ENCODE data around the gene CBARP.
A peak's percentile ranks its signal among the peaks of the same experiment; 100 is the strongest.

Gene CBARP

DNA sequence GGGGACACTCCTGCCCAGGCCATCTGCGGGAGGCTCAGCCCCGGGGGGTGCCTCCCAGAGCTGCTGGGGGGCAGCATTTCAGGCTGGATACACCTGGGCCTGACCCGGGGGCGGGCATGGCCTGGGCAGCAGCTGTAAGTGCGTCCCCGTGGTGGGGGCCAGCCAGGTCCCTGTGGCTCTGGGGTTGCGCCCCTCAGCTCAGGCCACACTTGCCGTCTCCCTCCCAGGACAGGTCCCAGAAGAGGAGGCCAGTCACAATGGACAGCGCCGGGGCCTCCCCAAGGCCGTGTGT lies 11.6 kb downstream of the CBARP start:
- Histone ChIP-seq H3K9ac (ENCODE audit: low read length in 2 of 2) (no peak overlapping the region), H3K27me3 (ENCODE audit: control insufficient read depth in 1 of 2, insufficient read depth in 2 of 2, low read length in 2 of 2) (no peaks in the 10 kb centered on the region), H3K27ac (ENCODE audit: low read length) (no peak overlapping the region), H3K9me3 (ENCODE audit: control insufficient read depth in 2 of 2, low read length in 2 of 2) (no peaks in the 10 kb centered on the region), H3K4me3 (ENCODE audit: low read length in 2 of 2) (no peak overlapping the region), H3K4me1 (ENCODE audit: control insufficient read depth, insufficient read depth, low read length) (peaks cover 12% of the 10 kb centered on the region), H3K36me3 (ENCODE audit: control insufficient read depth in 2 of 2, insufficient read depth in 2 of 2, low read length in 2 of 2) (peaks cover 11 to 12% of the 10 kb centered on the region in 2 donors)

DNA sequence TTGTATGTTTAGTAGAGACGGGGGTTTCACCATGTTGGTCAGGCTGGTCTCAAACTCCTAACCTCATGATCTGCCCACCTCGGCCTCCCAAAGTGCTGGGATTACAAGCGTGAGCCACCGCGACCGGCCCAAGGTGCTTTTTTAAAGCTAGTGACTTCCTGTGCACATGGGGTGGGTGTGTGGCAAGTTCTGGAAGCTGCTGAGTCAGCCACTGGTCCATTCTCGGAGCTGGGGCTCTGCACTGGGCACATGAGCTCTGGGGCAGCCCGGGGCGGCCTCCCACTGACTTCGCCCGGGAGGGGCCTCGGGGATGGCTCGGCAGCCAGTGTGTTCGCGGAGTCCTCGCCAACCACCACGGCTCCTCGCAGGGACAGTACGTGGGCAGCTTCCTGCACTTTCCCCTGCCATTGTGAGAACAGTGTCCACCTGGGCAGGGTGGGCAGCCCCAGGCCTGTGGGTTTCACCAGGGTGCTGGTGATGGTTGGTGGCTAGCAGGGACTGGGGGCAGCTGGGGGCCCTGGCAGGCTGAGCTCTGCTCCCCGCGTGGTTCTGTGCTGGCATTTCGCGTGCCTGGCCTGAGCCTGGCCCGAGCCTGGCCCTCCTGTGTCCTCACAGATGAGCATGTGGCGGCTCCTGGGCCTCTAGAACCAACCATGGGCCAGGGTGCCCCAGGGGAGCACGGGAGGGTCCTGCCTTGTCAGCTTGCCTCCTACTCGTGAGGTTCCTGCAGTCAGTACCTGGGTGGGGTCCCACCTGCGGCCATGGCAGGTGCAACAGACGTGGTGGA lies 12.2 kb downstream of the CBARP start:
- Histone ChIP-seq H3K27ac (ENCODE audit: low read length) (no peak overlapping the region), H3K4me1 (ENCODE audit: control insufficient read depth, insufficient read depth, low read length) (peaks cover 13% of the 10 kb centered on the region), H3K9ac (ENCODE audit: low read length in 2 of 2) (no peak overlapping the region), H3K4me3 (ENCODE audit: low read length in 2 of 2) (no peak overlapping the region), H3K9me3 (ENCODE audit: control insufficient read depth in 2 of 2, low read length in 2 of 2) (no peaks in the 10 kb centered on the region), H3K27me3 (ENCODE audit: control insufficient read depth in 1 of 2, insufficient read depth in 2 of 2, low read length in 2 of 2) (no peaks in the 10 kb centered on the region), H3K36me3 (ENCODE audit: control insufficient read depth in 2 of 2, insufficient read depth in 2 of 2, low read length in 2 of 2) (peaks cover 16% of the 10 kb centered on the region in 2 donors)

- no peak overlapping the region for H3K9ac ChIP-seq (ENCODE audit: low read length in 2 of 2)
- H3K27me3 ChIP-seq (ENCODE audit: control insufficient read depth in 1 of 2, insufficient read depth in 2 of 2, low read length in 2 of 2), result no peaks in the 10 kb centered on the region
- H3K4me3 ChIP-seq (ENCODE audit: low read length in 2 of 2), result no peak overlapping the region
- no peaks in the 10 kb centered on the region for H3K9me3 ChIP-seq (ENCODE audit: control insufficient read depth in 2 of 2, low read length in 2 of 2)
- peaks cover 16 to 18% of the 10 kb centered on the region in 2 donors for H3K36me3 ChIP-seq (ENCODE audit: control insufficient read depth in 2 of 2, insufficient read depth in 2 of 2, low read length in 2 of 2)
- H3K4me1 ChIP-seq (ENCODE audit: control insufficient read depth, insufficient read depth, low read length), result peaks cover 18% of the 10 kb centered on the region
- no peak overlapping the region for H3K27ac ChIP-seq (ENCODE audit: low read length)
These were observed 13.0 kb downstream of the CBARP start for GRCh38 chr19:1224847-1225246.

- Histone ChIP-seq H3K9me3 (ENCODE audit: control insufficient read depth in 2 of 2, low read length in 2 of 2) (no peaks in the 10 kb centered on the region), H3K27me3 (ENCODE audit: control insufficient read depth in 1 of 2, insufficient read depth in 2 of 2, low read length in 2 of 2) (no peaks in the 10 kb centered on the region), H3K4me1 (ENCODE audit: control insufficient read depth, insufficient read depth, low read length) (peaks cover 18% of the 10 kb centered on the region), H3K36me3 (ENCODE audit: control insufficient read depth in 2 of 2, insufficient read depth in 2 of 2, low read length in 2 of 2) (peaks cover 16 to 18% of the 10 kb centered on the region in 2 donors), H3K9ac (ENCODE audit: low read length in 2 of 2) (no peak overlapping the region), H3K4me3 (ENCODE audit: low read length in 2 of 2) (no peak overlapping the region), H3K27ac (ENCODE audit: low read length) (no peak overlapping the region)
These were observed 13.6 kb downstream of the CBARP start for GRCh38 chr19:1224047-1224825.

- H3K36me3 ChIP-seq (ENCODE audit: control insufficient read depth in 2 of 2, insufficient read depth in 2 of 2, low read length in 2 of 2), result peaks cover 16 to 18% of the 10 kb centered on the region in 2 donors
These were observed 14.6 kb downstream of the CBARP start for GRCh38 chr19:1223018-1223855.

GRCh38 chr19:1222394-1222793 lies 15.4 kb downstream of the CBARP start:
- Histone ChIP-seq H3K9ac (ENCODE audit: low read length in 2 of 2) (no peak overlapping the region), H3K9me3 (ENCODE audit: control insufficient read depth in 2 of 2, low read length in 2 of 2) (no peaks in the 10 kb centered on the region), H3K4me1 (ENCODE audit: control insufficient read depth, insufficient read depth, low read length) (peaks cover 33% of the 10 kb centered on the region), H3K4me3 (ENCODE audit: low read length in 2 of 2) (no peak overlapping the region), H3K27ac (ENCODE audit: low read length) (no peak overlapping the region), H3K27me3 (ENCODE audit: control insufficient read depth in 1 of 2, insufficient read depth in 2 of 2, low read length in 2 of 2) (no peaks in the 10 kb centered on the region), H3K36me3 (ENCODE audit: control insufficient read depth in 2 of 2, insufficient read depth in 2 of 2, low read length in 2 of 2) (peaks cover 16 to 18% of the 10 kb centered on the region in 2 donors)

More at GRCh38 chr19:1223018-1223855, 14.6 kb downstream of the CBARP start:
- Histone ChIP-seq H3K27me3 (ENCODE audit: control insufficient read depth in 1 of 2, insufficient read depth in 2 of 2, low read length in 2 of 2) (no peaks in the 10 kb centered on the region), H3K9me3 (ENCODE audit: control insufficient read depth in 2 of 2, low read length in 2 of 2) (no peaks in the 10 kb centered on the region), H3K9ac (ENCODE audit: low read length in 2 of 2) (peak overlapping the region in 1 of 2 donors; percentile 14), H3K27ac (ENCODE audit: low read length) (no peak overlapping the region), H3K4me3 (ENCODE audit: low read length in 2 of 2) (no peak overlapping the region), H3K4me1 (ENCODE audit: control insufficient read depth, insufficient read depth, low read length) (peaks cover 27% of the 10 kb centered on the region)

GRCh38 chr19:1221904-1222255 lies 15.9 kb downstream of the CBARP start:
- H3K4me3 ChIP-seq (ENCODE audit: low read length in 2 of 2), result no peak overlapping the region
- H3K36me3 ChIP-seq (ENCODE audit: control insufficient read depth in 2 of 2, insufficient read depth in 2 of 2, low read length in 2 of 2), result peaks cover 14 to 16% of the 10 kb centered on the region in 2 donors
- H3K27ac ChIP-seq (ENCODE audit: low read length), result no peak overlapping the region
- H3K4me1 ChIP-seq (ENCODE audit: control insufficient read depth, insufficient read depth, low read length), result peaks cover 38% of the 10 kb centered on the region
- H3K9ac ChIP-seq (ENCODE audit: low read length in 2 of 2), result peak overlapping the region in 1 of 2 donors; percentile 21
- no peaks in the 10 kb centered on the region for H3K9me3 ChIP-seq (ENCODE audit: control insufficient read depth in 2 of 2, low read length in 2 of 2)
- no peaks in the 10 kb centered on the region for H3K27me3 ChIP-seq (ENCODE audit: control insufficient read depth in 1 of 2, insufficient read depth in 2 of 2, low read length in 2 of 2)

GRCh38 chr19:1220976-1221903 lies 16.6 kb downstream of the CBARP start:
- no peaks in the 10 kb centered on the region for H3K9me3 ChIP-seq (ENCODE audit: control insufficient read depth in 2 of 2, low read length in 2 of 2)
- H3K4me1 ChIP-seq (ENCODE audit: control insufficient read depth, insufficient read depth, low read length), result peaks cover 43% of the 10 kb centered on the region
- H3K27me3 ChIP-seq (ENCODE audit: control insufficient read depth in 1 of 2, insufficient read depth in 2 of 2, low read length in 2 of 2), result no peaks in the 10 kb centered on the region
- no peak overlapping the region for H3K27ac ChIP-seq (ENCODE audit: low read length)
- H3K36me3 ChIP-seq (ENCODE audit: control insufficient read depth in 2 of 2, insufficient read depth in 2 of 2, low read length in 2 of 2), result peaks cover 14 to 16% of the 10 kb centered on the region in 2 donors
- no peak overlapping the region for H3K4me3 ChIP-seq (ENCODE audit: low read length in 2 of 2)
- H3K9ac ChIP-seq (ENCODE audit: low read length in 2 of 2), result peak overlapping the region in 1 of 2 donors; percentile 21

- peaks cover 14 to 16% of the 10 kb centered on the region in 2 donors for H3K36me3 ChIP-seq (ENCODE audit: control insufficient read depth in 2 of 2, insufficient read depth in 2 of 2, low read length in 2 of 2)
These were observed 17.3 kb downstream of the CBARP start for GRCh38 chr19:1220477-1220930.

More at GRCh38 chr19:1220477-1220930, 17.3 kb downstream of the CBARP start:
- Histone ChIP-seq H3K9ac (ENCODE audit: low read length in 2 of 2) (no peak overlapping the region), H3K4me1 (ENCODE audit: control insufficient read depth, insufficient read depth, low read length) (peaks cover 50% of the 10 kb centered on the region), H3K27me3 (ENCODE audit: control insufficient read depth in 1 of 2, insufficient read depth in 2 of 2, low read length in 2 of 2) (no peaks in the 10 kb centered on the region), H3K4me3 (ENCODE audit: low read length in 2 of 2) (no peak overlapping the region), H3K9me3 (ENCODE audit: control insufficient read depth in 2 of 2, low read length in 2 of 2) (no peaks in the 10 kb centered on the region), H3K27ac (ENCODE audit: low read length) (no peak overlapping the region)
